GM12872 (cell line): ENCODE data around the gene RICTOR.

Experiments used
- CTCF ChIP-seq: IDR thresholded peaks from 3 replicates; pipeline ENCODE4 v1.5.1; 2011; ENCODE audit warnings: low read depth, mild to moderate bottlenecking, low read length, moderate library complexity; ENCODE audit not compliant: insufficient read depth

RICTOR gene

GRCh38 chr5:39001683-39002082 is 72.5 kb downstream of the RICTOR start:
- no peak for TF ChIP-seq CTCF

- TF ChIP-seq CTCF: no peak
Measured at GRCh38 chr5:38999037-38999436, 75.2 kb downstream of the RICTOR start.

GRCh38 chr5:38997591-38997990 is 76.6 kb downstream of the RICTOR start:
- no peak for TF ChIP-seq CTCF

- no peak for TF ChIP-seq CTCF
Measured at GRCh38 chr5:38996123-38996522, 78.1 kb downstream of the RICTOR start.

GRCh38 chr5:38994324-38994927 is 79.8 kb downstream of the RICTOR start:
- TF ChIP-seq CTCF: peak; percentile 44; the same call in 2 of the 3 replicates

GRCh38 chr5:38985909-38986452 is 88.2 kb downstream of the RICTOR start:
- no peak for TF ChIP-seq CTCF

GRCh38 chr5:38979535-38979934 is 94.7 kb downstream of the RICTOR start:
- TF ChIP-seq CTCF: no peak

GRCh38 chr5:38978036-38978435 is 96.2 kb downstream of the RICTOR start:
- no peak for TF ChIP-seq CTCF
